ENCODE data around the gene POU2AF1.
"Not testable (repeated sequence)": the region's sequence is repeated elsewhere in the genome, so short reads cannot be mapped to it uniquely, and the experiment has no call there.

The POU2AF1 gene

GRCh38 chr11:111339758-111340388 lies 39.2 kb downstream of the POU2AF1 start:
- DNase-seq = no peak

GRCh38 chr11:111336582-111337256 lies 42.4 kb downstream of the POU2AF1 start:
- peak; percentile 75 for DNase-seq

- DNase-seq = no peak
These were observed 43.0 kb downstream of the POU2AF1 start for GRCh38 chr11:111336062-111336461.

- no peak for DNase-seq
These were observed 43.5 kb downstream of the POU2AF1 start for GRCh38 chr11:111335549-111335948.

GRCh38 chr11:111334532-111335502 lies 44.3 kb downstream of the POU2AF1 start:
- no peak for DNase-seq

- DNase-seq = no peak
These were observed 47.2 kb downstream of the POU2AF1 start for GRCh38 chr11:111331711-111332479.

- no peak for DNase-seq
These were observed 48.7 kb downstream of the POU2AF1 start for GRCh38 chr11:111330234-111330893.

GRCh38 chr11:111329306-111330204 lies 49.5 kb downstream of the POU2AF1 start:
- DNase-seq = peak; percentile 39

GRCh38 chr11:111327908-111328624 lies 51.0 kb downstream of the POU2AF1 start:
- DNase-seq = peak; percentile 84

GRCh38 chr11:111326824-111327223 lies 52.3 kb downstream of the POU2AF1 start:
- no peak for DNase-seq

GRCh38 chr11:111325259-111325658 lies 53.8 kb downstream of the POU2AF1 start:
- DNase-seq = no peak

- DNase-seq = no peak
These were observed 54.8 kb downstream of the POU2AF1 start for GRCh38 chr11:111324277-111324720.

GRCh38 chr11:111322534-111322933 lies 56.5 kb downstream of the POU2AF1 start:
- no peak for DNase-seq

- no peak for DNase-seq
These were observed 58.1 kb downstream of the POU2AF1 start for GRCh38 chr11:111320728-111321568.

GRCh38 chr11:111320199-111320598 lies 58.9 kb downstream of the POU2AF1 start:
- DNase-seq = not testable (repeated sequence)

GRCh38 chr11:111319296-111319695 lies 59.8 kb downstream of the POU2AF1 start:
- no peak for DNase-seq

- DNase-seq = no peak
These were observed 67.0 kb downstream of the POU2AF1 start for GRCh38 chr11:111312076-111312475.

- no peak for DNase-seq
These were observed 68.4 kb downstream of the POU2AF1 start for GRCh38 chr11:111310723-111311122.

GRCh38 chr11:111310088-111310487 lies 69.0 kb downstream of the POU2AF1 start:
- peak; percentile 81 for DNase-seq

All from NCI-H1048 (cell line).